HepG2 (cell line): ENCODE results near the gene HAP1. TPM values are rescaled to one million over a fixed set of nuclear protein-coding genes. Genes with fewer than 3 reads are reported as not detected.

Source experiments
- ATAC-seq: fragments of 200-7000 bp; cut with Tn5 transposase; 3 replicates; pipeline ENCODE4 v1.9.1; 2020; ENCODE audit warnings: mild to moderate bottlenecking, moderate library complexity
- BruUV-seq: library from RNA; stranded (reverse); fragments of 400-500 nt; replicated peaks from 2 replicates; lab custom pipeline; 2021; lab: Mats Ljungman, UMichigan
- CTCF ChIA-PET: fragments of 300-600 bp; formaldehyde crosslinking; extraction: SDS; loops from one replicate; lab custom pipeline; 2021; ENCODE audit warnings: low total read pairs, inconsistent platforms, low intra/inter-chr PET ratio; lab: Yijun Ruan, JAX
- POLR2A ChIA-PET: fragments of 350-600 bp; sonication (Branson Sonifier 250); formaldehyde crosslinking; loops from one replicate; lab custom pipeline; 2020; ENCODE audit warnings: antibody characterized with exemption, inconsistent platforms; lab: Yijun Ruan, JAX
- DNase-seq: peaks from one replicate; pipeline ENCODE4 v3.0.0-alpha.2; 2015; ENCODE audit warnings: low spot score
- FAIRE-seq: peaks from 3 replicates; lab custom pipeline; 2011; peaks lifted over from hg19 to GRCh38; lab: Jason Lieb, UNC
- H2AFZ ChIP-seq: one replicate; pipeline ENCODE4 v1.6.1; 2011; ENCODE audit warnings: low read length, inconsistent platforms
- H3K27ac ChIP-seq: fragments of 300-600 bp; 3 replicates; pipeline ENCODE4 v1.8.0; 2011; ENCODE audit warnings: mixed run types, mild to moderate bottlenecking, mixed read lengths, low read length, inconsistent platforms; ENCODE audit not compliant: insufficient read depth; ENCODE audit errors: extremely low read length
- H3K27me3 ChIP-seq, 2 experiments: fragments of 200-600 bp in 1 of 2; 2 replicates in 1 of 2; 3 replicates in 1 of 2; pipeline versions ENCODE4 v1.6.0 to v1.8.0; 2011; ENCODE audit warnings: low read length in 2 of 2, mild to moderate bottlenecking in 2 of 2, moderate library complexity in 2 of 2, inconsistent platforms in 1 of 2; ENCODE audit not compliant: insufficient read depth in 2 of 2, control insufficient read depth in 1 of 2
- H3K36me3 ChIP-seq, 2 experiments: fragments of 200-600 bp in 1 of 2; replicated peaks in 1 of 2; 2 replicates in 1 of 2; 3 replicates in 1 of 2; pipeline versions ENCODE4 v1.5.1 to v1.8.0; 2011; ENCODE audit warnings: low read length in 2 of 2, inconsistent platforms in 1 of 2; ENCODE audit not compliant: insufficient read depth in 2 of 2, control insufficient read depth in 1 of 2
- H3K4me1 ChIP-seq: 2 replicates; pipeline ENCODE4 v1.5.1; 2012; ENCODE audit warnings: low read length, inconsistent platforms; ENCODE audit not compliant: insufficient read depth
- H3K4me2 ChIP-seq: 2 replicates; pipeline ENCODE4 v1.6.0; 2011; ENCODE audit warnings: low read depth, low read length, inconsistent platforms
- H3K4me3 ChIP-seq, 3 experiments: fragments of 200-600 bp in 1 of 3; sonication (generic), shearing (Covaris generic) in 1 of 3; replicated peaks in 1 of 3; 2 replicates each; pipeline ENCODE4 v1.5.1; 2011 to 2016; ENCODE audit warnings: low read length in 3 of 3, inconsistent platforms in 2 of 3, low read depth in 2 of 3, mild to moderate bottlenecking in 2 of 3, control low read depth in 1 of 3, mixed read lengths in 1 of 3; ENCODE audit not compliant: insufficient read depth in 1 of 3
- H3K79me2 ChIP-seq: one replicate; pipeline ENCODE4 v1.6.1; 2011; ENCODE audit warnings: low read length, inconsistent platforms; ENCODE audit not compliant: insufficient read depth
- H3K9ac ChIP-seq: 2 replicates; pipeline ENCODE4 v1.6.0; 2011; ENCODE audit warnings: mild to moderate bottlenecking, low read depth, low read length, inconsistent platforms; ENCODE audit not compliant: insufficient read depth
- H3K9me3 ChIP-seq: 2 replicates; pipeline ENCODE4 v1.5.1; 2012; ENCODE audit warnings: mild to moderate bottlenecking, low read length
- H4K20me1 ChIP-seq: 2 replicates; pipeline ENCODE4 v1.6.0; 2011; ENCODE audit warnings: inconsistent platforms, mild to moderate bottlenecking, low read length, moderate library complexity; ENCODE audit not compliant: insufficient read depth
- EZH2 ChIP-seq: conservative IDR thresholded peaks from 2 replicates; pipeline ENCODE4 v1.6.1; 2012; ENCODE audit warnings: mild to moderate bottlenecking, low read depth, low read length, moderate library complexity
- FOXJ3 ChIP-seq: sonication (generic); formaldehyde crosslinking; IDR thresholded peaks from 2 replicates; pipeline ENCODE4 v1.4.0; 2020; ENCODE audit warnings: missing genetic modification reagents, mild to moderate bottlenecking, borderline replicate concordance
- HMG20A ChIP-seq: IDR thresholded peaks from 2 replicates; pipeline ENCODE4 v1.6.1; 2016; ENCODE audit warnings: borderline replicate concordance
- JUND ChIP-seq: sonication (generic); formaldehyde crosslinking; IDR thresholded peaks from 2 replicates; pipeline ENCODE4 v1.8.0; 2022; ENCODE audit warnings: mild to moderate bottlenecking, missing genetic modification reagents
- MATR3 ChIP-seq: sonication (generic); formaldehyde crosslinking; IDR thresholded peaks from 2 replicates; pipeline ENCODE4 v1.4.0; 2020; ENCODE audit warnings: missing genetic modification reagents
- MXI1 ChIP-seq: IDR thresholded peaks from 3 replicates; pipeline ENCODE4 v1.6.1; 2012; ENCODE audit warnings: low read depth, low read length, inconsistent platforms, borderline replicate concordance
- NBN ChIP-seq: fragments of 450-650 bp; conservative IDR thresholded peaks from 2 replicates; pipeline ENCODE4 v1.6.1; 2017
- NPAS2 ChIP-seq: sonication (generic); formaldehyde crosslinking; IDR thresholded peaks from 2 replicates; pipeline ENCODE4 v1.8.0; 2022; ENCODE audit warnings: mild to moderate bottlenecking, missing genetic modification reagents, borderline replicate concordance
- PLRG1 ChIP-seq: fragments of 450-650 bp; conservative IDR thresholded peaks from 2 replicates; pipeline ENCODE4 v1.6.1; 2016
- REL ChIP-seq: sonication (generic); formaldehyde crosslinking; conservative IDR thresholded peaks from 2 replicates; pipeline ENCODE4 v1.8.0; 2022; ENCODE audit warnings: mild to moderate bottlenecking, missing genetic modification reagents, moderate library complexity
- RFX1 ChIP-seq: fragments of 450-650 bp; IDR thresholded peaks from 2 replicates; pipeline ENCODE4 v1.6.1; 2017
- SOX13 ChIP-seq, 3 experiments: fragments of 450-650 bp in 1 of 3; sonication (generic) in 1 of 3; formaldehyde crosslinking in 1 of 3; IDR thresholded peaks in 2 of 3; conservative IDR thresholded peaks in 1 of 3; 2 replicates each; pipeline versions ENCODE4 v1.5.0 to v1.6.1; 2016 to 2020; ENCODE audit warnings: antibody characterized with exemption in 1 of 3, mild to moderate bottlenecking in 1 of 3, missing compliant biosample characterization in 1 of 3, missing genetic modification reagents in 1 of 3, moderate library complexity in 1 of 3
- SOX5 ChIP-seq: IDR thresholded peaks from 2 replicates; pipeline ENCODE4 v1.6.1; 2016; ENCODE audit warnings: borderline replicate concordance
- THAP8 ChIP-seq: sonication (generic); formaldehyde crosslinking; IDR thresholded peaks from 2 replicates; pipeline ENCODE4 v1.5.1; 2020; ENCODE audit warnings: missing genetic modification reagents, mild to moderate bottlenecking, borderline replicate concordance
- ZNF12 ChIP-seq: sonication (generic); formaldehyde crosslinking; IDR thresholded peaks from 2 replicates; pipeline ENCODE4 v1.5.0; 2020; ENCODE audit warnings: missing genetic modification reagents
- ZNF24 ChIP-seq: fragments of 450-650 bp; IDR thresholded peaks from 2 replicates; pipeline ENCODE4 v1.6.1; 2017; ENCODE audit warnings: antibody characterized with exemption, mild to moderate bottlenecking
- ZNF441 ChIP-seq: sonication (generic); formaldehyde crosslinking; IDR thresholded peaks from 2 replicates; pipeline ENCODE4 v1.7.0; 2021; ENCODE audit warnings: missing genetic modification reagents, borderline replicate concordance
- ZNF777 ChIP-seq: sonication (generic); formaldehyde crosslinking; IDR thresholded peaks from 2 replicates; pipeline ENCODE4 v1.4.0; 2020; ENCODE audit warnings: missing genetic modification reagents
- WGBS: methylation state at CpG from one replicate; pipeline ENCODE4 v1.1.6; 2017; ENCODE audit warnings: low lambda C conversion rate; 5-methylcytosine and 5-hydroxymethylcytosine counted together
- in situ Hi-C: cut with HindIII; loops from 2 replicates; pipeline ENCODE4 v1.10.0; 2017; ENCODE audit warnings: low pct_unique_long_range_greater_than_20kb; ENCODE audit not compliant: extremely low pct_ligation_motif_present
- intact Hi-C: fragments of 100-400 bp; cut with micrococcal nuclease; formaldehyde crosslinking; loops from one replicate; pipeline ENCODE4 v1.10.0; 2022; ENCODE audit not compliant: unreplicated experiment
- polyA plus RNA-seq, 8 experiments: library from polyadenylated mRNA; depleted of rRNA in 3 of 8; stranded (reverse) in 7 of 8; unstranded in 1 of 8; fragments of >200 nt; fragmentation: Illumina TruSeq in 4 of 8; extraction: Trizol in 4 of 8; gene quantifications; 2 replicates each; pipeline versions ENCODE4 v1.2.1 to v1.2.3, GENCODE V29; 2011 to 2016; ENCODE audit warnings: low read depth in 4 of 8, missing spikeins in 1 of 8, mixed read lengths in 1 of 8; ENCODE audit not compliant: insufficient read depth in 1 of 8
- total RNA-seq, 5 experiments: library from RNA; depleted of rRNA; stranded (reverse); fragments of >200 nt; fragmentation: Illumina TruSeq; extraction: Trizol; gene quantifications; 2 replicates each; pipeline ENCODE4 v1.2.3, GENCODE V29; 2016; ENCODE audit warnings: low read depth in 1 of 5
- TF ChIP-seq, protein P1 (sequence below): IDR thresholded peaks from 2 replicates; pipeline ENCODE4 v1.4.0; 2020; ENCODE audit warnings: mild to moderate bottlenecking, missing genetic modification reagents
- TF ChIP-seq, protein P2 (sequence below): sonication (generic); formaldehyde crosslinking; IDR thresholded peaks from 2 replicates; pipeline ENCODE4 v1.4.0; 2020; ENCODE audit warnings: missing genetic modification reagents

The HAP1 gene
- total and polyA plus RNA-seq, 2 of the 13 experiments (the other 11 are each of a cell fraction or from before 2014, with no cell fraction given), result 0.07 TPM

DNA sequence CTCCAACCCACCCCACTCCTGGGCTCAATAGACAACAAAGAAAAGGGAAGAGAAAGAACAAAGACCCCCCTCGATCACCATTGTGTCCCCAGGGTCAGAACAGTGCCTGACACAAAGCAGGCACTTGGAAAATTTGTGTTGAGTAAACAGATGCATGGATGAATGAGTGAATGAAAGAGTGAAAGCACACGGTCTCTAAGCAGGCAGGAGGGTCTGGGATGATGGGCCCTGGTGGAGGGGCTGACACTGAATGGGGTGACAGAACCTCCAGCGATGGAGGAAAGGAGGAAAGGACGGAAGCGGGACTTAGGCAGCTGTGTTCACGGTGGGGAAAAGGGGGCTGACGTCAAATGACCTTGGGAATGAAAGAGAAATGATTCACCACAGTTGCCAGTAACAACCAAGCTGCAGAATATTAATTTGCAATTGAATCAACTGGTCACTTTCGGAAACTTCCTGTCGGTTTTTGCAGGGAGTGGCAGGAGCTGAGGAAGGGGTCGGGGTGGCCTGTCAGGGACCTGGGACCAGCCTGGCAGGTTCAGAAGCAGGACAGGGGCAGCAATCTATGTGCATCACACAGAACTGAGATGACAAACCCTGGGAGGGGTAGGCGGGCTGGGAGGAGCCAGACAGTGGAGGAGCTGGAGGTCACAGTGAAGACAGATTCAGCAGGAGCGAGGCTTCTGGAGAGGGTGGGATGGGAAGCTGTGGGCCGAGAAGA, 29.0 kb downstream of the HAP1 start:
- BruUV-seq, result no TSS peak
- Histone ChIP-seq H3K4me1 (peaks cover 35% of the 10 kb centered on the region), H3K36me3 (no peaks in the 10 kb centered on the region), H3K27me3 (peaks cover 0 to 32% of the 10 kb centered on the region in 2 experiments; a peak in 3 of 5 replicates), H2AFZ (no peak overlapping the region), H3K79me2 (no peaks in the 10 kb centered on the region), H3K27ac (no peak overlapping the region), H4K20me1 (no peaks in the 10 kb centered on the region), H3K9me3 (no peaks in the 10 kb centered on the region), H3K4me3 (peak overlapping the region in 2 of 3 experiments; percentile 8 to 29; a peak in 2 of 6 replicates), H3K4me2 (peak overlapping the region; percentile 61), H3K9ac (no peak overlapping the region; the same call in 1 of the 2 replicates)
- FAIRE-seq (no peak), DNase-seq (peak; percentile 39), ATAC-seq (peak; percentile 37)
- POLR2A ChIA-PET, result interaction anchor here (0.8 to 5.2 kb wide), 4 partner anchors 9 to 106 kb away, joined by 5 to 82 read pairs (median 13); partner anchors contain the start of genes EIF1 and P3H4
- CTCF ChIA-PET, result no interaction called here
- intact Hi-C loops (no loop called here), in situ Hi-C loops (no loop called here)
- WGBS, result 27% methylated on average over 13 of the region's 13 CpGs
- TF ChIP-seq SOX5 (CRISPR knock-in tag) (peak; percentile 35; the same call in 1 of the 2 replicates), NBN (no peak), ZNF441 (no peak), SOX13 (IDR thresholded peaks at IDR 0.05) (no peak), SOX13 (CRISPR knock-in tag; conservative IDR thresholded peaks at IDR 0.05 in 1 of 2, IDR thresholded peaks at IDR 0.05 in 1 of 2) (peak in 1 of 2 experiments; percentile 58; a peak in 2 of 4 replicates), ZNF24 (0 out of 2 replicates have a peak, but pooled peaks have one; percentile 50), REL (no peak), MXI1 (peak; percentile 26; the same call in 1 of the 3 replicates), RFX1 (peak; percentile 37; the same call in 1 of the 2 replicates), MATR3 (no peak), THAP8 (CRISPR knock-in tag) (no peak), ZNF777 (CRISPR knock-in tag) (no peak), HMG20A (peak; percentile 30; the same call in 1 of the 2 replicates), FOXJ3 (CRISPR knock-in tag) (no peak), EZH2 (0 out of 2 replicates have a peak, but pooled peaks have one; percentile 42), JUND (no peak), NPAS2 (CRISPR knock-in tag) (no peak), ZNF12 (CRISPR knock-in tag) (no peak), PLRG1 (no peak)
- TF ChIP-seq, protein P1, sequence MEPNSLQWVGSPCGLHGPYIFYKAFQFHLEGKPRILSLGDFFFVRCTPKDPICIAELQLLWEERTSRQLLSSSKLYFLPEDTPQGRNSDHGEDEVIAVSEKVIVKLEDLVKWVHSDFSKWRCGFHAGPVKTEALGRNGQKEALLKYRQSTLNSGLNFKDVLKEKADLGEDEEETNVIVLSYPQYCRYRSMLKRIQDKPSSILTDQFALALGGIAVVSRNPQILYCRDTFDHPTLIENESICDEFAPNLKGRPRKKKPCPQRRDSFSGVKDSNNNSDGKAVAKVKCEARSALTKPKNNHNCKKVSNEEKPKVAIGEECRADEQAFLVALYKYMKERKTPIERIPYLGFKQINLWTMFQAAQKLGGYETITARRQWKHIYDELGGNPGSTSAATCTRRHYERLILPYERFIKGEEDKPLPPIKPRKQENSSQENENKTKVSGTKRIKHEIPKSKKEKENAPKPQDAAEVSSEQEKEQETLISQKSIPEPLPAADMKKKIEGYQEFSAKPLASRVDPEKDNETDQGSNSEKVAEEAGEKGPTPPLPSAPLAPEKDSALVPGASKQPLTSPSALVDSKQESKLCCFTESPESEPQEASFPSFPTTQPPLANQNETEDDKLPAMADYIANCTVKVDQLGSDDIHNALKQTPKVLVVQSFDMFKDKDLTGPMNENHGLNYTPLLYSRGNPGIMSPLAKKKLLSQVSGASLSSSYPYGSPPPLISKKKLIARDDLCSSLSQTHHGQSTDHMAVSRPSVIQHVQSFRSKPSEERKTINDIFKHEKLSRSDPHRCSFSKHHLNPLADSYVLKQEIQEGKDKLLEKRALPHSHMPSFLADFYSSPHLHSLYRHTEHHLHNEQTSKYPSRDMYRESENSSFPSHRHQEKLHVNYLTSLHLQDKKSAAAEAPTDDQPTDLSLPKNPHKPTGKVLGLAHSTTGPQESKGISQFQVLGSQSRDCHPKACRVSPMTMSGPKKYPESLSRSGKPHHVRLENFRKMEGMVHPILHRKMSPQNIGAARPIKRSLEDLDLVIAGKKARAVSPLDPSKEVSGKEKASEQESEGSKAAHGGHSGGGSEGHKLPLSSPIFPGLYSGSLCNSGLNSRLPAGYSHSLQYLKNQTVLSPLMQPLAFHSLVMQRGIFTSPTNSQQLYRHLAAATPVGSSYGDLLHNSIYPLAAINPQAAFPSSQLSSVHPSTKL (CRISPR knock-in tag), result peak; percentile 29; the same call in 1 of the 2 replicates
- TF ChIP-seq, protein P2, sequence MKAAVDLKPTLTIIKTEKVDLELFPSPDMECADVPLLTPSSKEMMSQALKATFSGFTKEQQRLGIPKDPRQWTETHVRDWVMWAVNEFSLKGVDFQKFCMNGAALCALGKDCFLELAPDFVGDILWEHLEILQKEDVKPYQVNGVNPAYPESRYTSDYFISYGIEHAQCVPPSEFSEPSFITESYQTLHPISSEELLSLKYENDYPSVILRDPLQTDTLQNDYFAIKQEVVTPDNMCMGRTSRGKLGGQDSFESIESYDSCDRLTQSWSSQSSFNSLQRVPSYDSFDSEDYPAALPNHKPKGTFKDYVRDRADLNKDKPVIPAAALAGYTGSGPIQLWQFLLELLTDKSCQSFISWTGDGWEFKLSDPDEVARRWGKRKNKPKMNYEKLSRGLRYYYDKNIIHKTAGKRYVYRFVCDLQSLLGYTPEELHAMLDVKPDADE, result no peak
